NB4 (cell line): ENCODE results near the gene ITGB7.

Experiments
- DNase-seq: peaks from one replicate; pipeline ENCODE4 v3.0.0; 2010; ENCODE audit warnings: low read depth
- H3K4me3 ChIP-seq: one replicate; pipeline ENCODE4 v1.5.1; 2011; ENCODE audit warnings: mild to moderate bottlenecking, low read depth, low read length, moderate library complexity
- MYC ChIP-seq: IDR thresholded peaks from 2 replicates; pipeline ENCODE4 v1.6.1; 2011; ENCODE audit warnings: low read depth, low read length
- POLR2A ChIP-seq: IDR thresholded peaks from 2 replicates; pipeline ENCODE4 v1.6.1; 2011; ENCODE audit warnings: mild to moderate bottlenecking; ENCODE audit not compliant: insufficient read length; ENCODE audit errors: extremely low read depth
- TF ChIP-seq, protein P1 (sequence below): IDR thresholded peaks from 2 replicates; pipeline ENCODE4 v1.6.1; 2011; ENCODE audit warnings: low read depth, low read length
- TF ChIP-seq, protein P2 (sequence below): IDR thresholded peaks from one replicate; pipeline ENCODE4 v1.5.1; 2012; ENCODE audit warnings: low read depth, low read length

The ITGB7 gene

DNA sequence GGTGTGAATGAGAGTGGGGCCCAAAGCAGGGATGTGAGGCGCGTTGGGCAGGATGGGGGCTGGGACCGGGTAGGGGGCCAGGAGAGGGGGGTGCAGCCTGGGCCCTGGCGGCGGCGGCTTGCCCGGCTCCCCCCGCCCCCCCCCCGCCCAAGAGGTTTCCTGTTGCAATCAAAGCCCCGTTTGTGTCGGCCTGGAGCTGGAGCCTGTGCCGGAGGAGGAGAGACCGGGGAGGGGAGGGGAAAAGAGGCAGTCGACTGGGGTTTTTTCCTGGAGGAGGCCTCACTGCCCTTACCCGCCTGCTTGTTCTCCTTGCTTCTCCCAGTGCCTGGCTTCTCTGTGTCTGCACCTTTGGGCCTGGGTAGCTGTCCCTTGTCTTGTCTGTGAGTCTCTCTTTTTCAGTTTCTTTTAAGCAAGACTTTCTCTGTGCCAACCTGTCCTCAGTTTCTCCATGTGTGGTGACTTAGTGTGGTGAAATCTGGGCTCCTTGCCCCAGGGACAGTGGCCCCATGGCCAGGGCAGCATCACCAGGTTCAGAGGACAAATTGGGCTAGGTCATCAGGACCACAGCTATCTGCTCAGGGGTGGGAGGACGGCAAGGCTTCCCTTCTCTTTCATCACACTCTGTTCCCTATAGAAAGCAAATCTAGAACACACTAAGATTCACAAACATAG is 16.5 kb upstream of the ITGB7 start:
- no peak for TF ChIP-seq MYC
- TF ChIP-seq, protein P1, sequence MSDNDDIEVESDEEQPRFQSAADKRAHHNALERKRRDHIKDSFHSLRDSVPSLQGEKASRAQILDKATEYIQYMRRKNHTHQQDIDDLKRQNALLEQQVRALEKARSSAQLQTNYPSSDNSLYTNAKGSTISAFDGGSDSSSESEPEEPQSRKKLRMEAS: no peak
- TF ChIP-seq, protein P2, sequence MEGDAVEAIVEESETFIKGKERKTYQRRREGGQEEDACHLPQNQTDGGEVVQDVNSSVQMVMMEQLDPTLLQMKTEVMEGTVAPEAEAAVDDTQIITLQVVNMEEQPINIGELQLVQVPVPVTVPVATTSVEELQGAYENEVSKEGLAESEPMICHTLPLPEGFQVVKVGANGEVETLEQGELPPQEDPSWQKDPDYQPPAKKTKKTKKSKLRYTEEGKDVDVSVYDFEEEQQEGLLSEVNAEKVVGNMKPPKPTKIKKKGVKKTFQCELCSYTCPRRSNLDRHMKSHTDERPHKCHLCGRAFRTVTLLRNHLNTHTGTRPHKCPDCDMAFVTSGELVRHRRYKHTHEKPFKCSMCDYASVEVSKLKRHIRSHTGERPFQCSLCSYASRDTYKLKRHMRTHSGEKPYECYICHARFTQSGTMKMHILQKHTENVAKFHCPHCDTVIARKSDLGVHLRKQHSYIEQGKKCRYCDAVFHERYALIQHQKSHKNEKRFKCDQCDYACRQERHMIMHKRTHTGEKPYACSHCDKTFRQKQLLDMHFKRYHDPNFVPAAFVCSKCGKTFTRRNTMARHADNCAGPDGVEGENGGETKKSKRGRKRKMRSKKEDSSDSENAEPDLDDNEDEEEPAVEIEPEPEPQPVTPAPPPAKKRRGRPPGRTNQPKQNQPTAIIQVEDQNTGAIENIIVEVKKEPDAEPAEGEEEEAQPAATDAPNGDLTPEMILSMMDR: no peak
- no peak for TF ChIP-seq POLR2A
- DNase-seq: peak; percentile 39
- H3K4me3 ChIP-seq: no peak overlapping the region

DNA sequence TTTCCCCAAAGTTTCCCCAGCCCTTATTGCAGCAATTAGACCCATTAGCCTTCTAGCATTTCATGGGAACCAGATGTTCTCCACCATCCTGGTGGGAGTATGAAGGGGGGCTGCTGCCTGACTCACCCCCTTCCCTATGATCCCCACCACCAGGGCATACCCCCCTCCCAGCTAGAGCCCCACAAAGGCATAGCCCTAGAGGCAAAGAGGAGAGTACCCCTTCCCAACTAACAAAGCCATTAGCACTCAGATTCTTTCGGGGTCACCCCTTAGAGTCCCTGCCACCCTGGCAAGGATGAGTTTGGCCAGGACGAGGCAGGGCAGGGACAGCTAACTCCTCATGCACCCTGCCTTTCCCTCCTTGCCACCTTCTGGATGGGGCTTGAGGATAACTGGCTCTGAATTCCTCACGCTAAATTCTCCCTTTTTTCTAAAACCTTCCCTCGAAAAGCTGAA is 15.8 kb upstream of the ITGB7 start:
- TF ChIP-seq MYC: no peak
- H3K4me3 ChIP-seq: no peak overlapping the region
- no peak for DNase-seq

GRCh38 chr12:53222170-53222721 is 15.2 kb upstream of the ITGB7 start:
- DNase-seq: no peak
- no peak overlapping the region for H3K4me3 ChIP-seq
- TF ChIP-seq, protein P2: no peak
- TF ChIP-seq, protein P1: no peak
- TF ChIP-seq MYC (no peak), POLR2A (no peak)

DNA sequence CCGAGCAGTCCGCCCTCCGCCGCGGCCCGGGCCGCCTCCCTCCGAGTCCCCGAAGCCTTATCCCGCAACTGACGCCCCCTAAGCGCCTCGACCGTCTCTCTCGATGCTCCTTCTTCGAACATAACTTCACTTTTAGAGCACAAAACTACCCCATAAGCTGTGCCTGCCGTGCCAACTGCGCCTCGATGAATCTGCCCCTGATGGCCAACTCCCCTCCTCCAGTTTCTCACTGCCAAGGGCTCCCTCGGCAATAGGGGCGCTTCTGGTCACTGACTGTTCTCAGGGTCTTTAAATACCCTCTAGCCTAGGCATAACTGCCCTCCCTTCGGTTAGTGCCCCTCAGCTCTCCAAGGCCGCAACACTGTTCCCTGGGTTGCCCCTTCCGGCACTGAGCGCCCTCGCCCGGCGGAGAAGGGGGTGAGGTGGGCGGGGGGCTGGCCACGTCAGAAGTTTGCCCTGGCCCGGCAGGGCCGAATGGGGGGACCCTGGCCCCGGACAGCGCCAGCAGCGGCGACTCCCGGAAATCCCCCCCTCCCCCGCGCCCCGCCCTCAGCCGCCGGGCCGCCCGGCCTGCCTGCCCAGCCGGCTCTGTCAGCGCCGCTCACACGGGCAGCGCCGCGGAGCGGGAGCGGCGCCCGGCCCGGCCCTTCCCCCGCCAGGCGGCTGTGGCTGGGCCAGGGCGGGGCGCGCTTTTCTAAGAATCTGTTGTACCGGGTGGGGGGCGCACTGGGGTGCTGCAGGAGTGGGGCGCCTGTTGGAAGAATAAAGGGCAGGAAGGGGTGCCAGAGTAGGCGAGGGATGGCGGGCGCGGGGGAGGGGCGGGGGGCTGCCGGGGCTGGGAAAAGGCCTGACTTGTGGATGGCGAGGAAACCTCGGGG is 14.4 kb upstream of the ITGB7 start:
- no peak for TF ChIP-seq POLR2A
- TF ChIP-seq, protein P2: peak; percentile 15

GRCh38 chr12:53220694-53221202 is 13.7 kb upstream of the ITGB7 start:
- H3K4me3 ChIP-seq: peak overlapping the region; percentile 61
- DNase-seq: peak; percentile 90
- TF ChIP-seq, protein P2: no peak
- no peak for TF ChIP-seq MYC

More for the DNA sequence above, 14.4 kb upstream of the ITGB7 start:
- H3K4me3 ChIP-seq: peak overlapping the region; percentile 57
- peak; percentile 71 for DNase-seq

- no peak for TF ChIP-seq MYC
- TF ChIP-seq POLR2A: no peak
- TF ChIP-seq, protein P1: peak; percentile 18; the same call in 1 of the 2 replicates
- peak; percentile 70 for DNase-seq
- H3K4me3 ChIP-seq: peak overlapping the region; percentile 61
These were observed 13.1 kb upstream of the ITGB7 start for GRCh38 chr12:53219956-53220693.
